GM18861 (cell line): Measurements from ENCODE around the gene SLC2A13.
A peak's percentile ranks its signal among the peaks of the same experiment; 100 is the strongest.
"Not testable (repeated sequence)": the region's sequence is repeated elsewhere in the genome, so short reads cannot be mapped to it uniquely, and the experiment has no call there.

Experiments used
- ATAC-seq: cut with Tn5 transposase; IDR thresholded peaks from one replicate; pipeline ENCODE4 v1.9.1; 2021; ENCODE audit not compliant: unreplicated experiment

Gene SLC2A13

GRCh38 chr12:40044396-40044795 lies 61.5 kb downstream of the SLC2A13 start:
- no peak for ATAC-seq

- no peak for ATAC-seq
These were observed 66.3 kb downstream of the SLC2A13 start for GRCh38 chr12:40039598-40039997.

GRCh38 chr12:40038619-40039018 lies 67.3 kb downstream of the SLC2A13 start:
- ATAC-seq, result no peak

GRCh38 chr12:40034712-40035111 lies 71.2 kb downstream of the SLC2A13 start:
- ATAC-seq, result no peak

- ATAC-seq, result no peak
These were observed 71.7 kb downstream of the SLC2A13 start for GRCh38 chr12:40034156-40034555.

GRCh38 chr12:40033242-40033630 lies 72.6 kb downstream of the SLC2A13 start:
- ATAC-seq, result no peak

- no peak for ATAC-seq
These were observed 73.2 kb downstream of the SLC2A13 start for GRCh38 chr12:40032433-40033241.

- ATAC-seq, result no peak
These were observed 73.9 kb downstream of the SLC2A13 start for GRCh38 chr12:40031965-40032364.

- ATAC-seq, result not testable (repeated sequence)
These were observed 74.9 kb downstream of the SLC2A13 start for GRCh38 chr12:40030970-40031369.

- no peak for ATAC-seq
These were observed 77.6 kb downstream of the SLC2A13 start for GRCh38 chr12:40028296-40028695.

GRCh38 chr12:40022850-40023249 lies 83.0 kb downstream of the SLC2A13 start:
- ATAC-seq, result no peak

GRCh38 chr12:40020261-40020691 lies 85.6 kb downstream of the SLC2A13 start:
- ATAC-seq, result no peak

- no peak for ATAC-seq
These were observed 88.4 kb downstream of the SLC2A13 start for GRCh38 chr12:40017488-40017887.

GRCh38 chr12:40016980-40017379 lies 88.9 kb downstream of the SLC2A13 start:
- ATAC-seq, result no peak

GRCh38 chr12:40015881-40016280 lies 90.0 kb downstream of the SLC2A13 start:
- ATAC-seq, result no peak

- ATAC-seq, result no peak
These were observed 90.5 kb downstream of the SLC2A13 start for GRCh38 chr12:40015345-40015744.

- no peak for ATAC-seq
These were observed 92.0 kb downstream of the SLC2A13 start for GRCh38 chr12:40013847-40014246.

- ATAC-seq, result no peak
These were observed 92.6 kb downstream of the SLC2A13 start for GRCh38 chr12:40013292-40013691.

GRCh38 chr12:40012711-40013110 lies 93.2 kb downstream of the SLC2A13 start:
- ATAC-seq, result no peak

GRCh38 chr12:40011775-40012129 lies 94.1 kb downstream of the SLC2A13 start:
- ATAC-seq, result no peak

GRCh38 chr12:40010899-40011774 lies 94.7 kb downstream of the SLC2A13 start:
- ATAC-seq, result peak; percentile 93
